HG02840 (cell line): Measurements from ENCODE around the gene PIK3IP1.
"Not testable (repeated sequence)": the region's sequence is repeated elsewhere in the genome, so short reads cannot be mapped to it uniquely, and the experiment has no call there.

ENCODE experiments used
- ATAC-seq: cut with Tn5 transposase; IDR thresholded peaks from one replicate; pipeline ENCODE4 v1.9.1; 2021; ENCODE audit warnings: mild to moderate bottlenecking, moderate library complexity, moderate number of reproducible peaks; ENCODE audit not compliant: unreplicated experiment, low FRiP score

PIK3IP1 gene, protein sequence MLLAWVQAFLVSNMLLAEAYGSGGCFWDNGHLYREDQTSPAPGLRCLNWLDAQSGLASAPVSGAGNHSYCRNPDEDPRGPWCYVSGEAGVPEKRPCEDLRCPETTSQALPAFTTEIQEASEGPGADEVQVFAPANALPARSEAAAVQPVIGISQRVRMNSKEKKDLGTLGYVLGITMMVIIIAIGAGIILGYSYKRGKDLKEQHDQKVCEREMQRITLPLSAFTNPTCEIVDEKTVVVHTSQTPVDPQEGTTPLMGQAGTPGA

GRCh38 chr22:31292236-31292989 is at the start of gene PIK3IP1:
TSS of gene PIK3IP1 (minus strand) at chr22:31292488. CDS start at chr22:31292344, 144 bp downstream.
- ATAC-seq = no peak

DNA sequence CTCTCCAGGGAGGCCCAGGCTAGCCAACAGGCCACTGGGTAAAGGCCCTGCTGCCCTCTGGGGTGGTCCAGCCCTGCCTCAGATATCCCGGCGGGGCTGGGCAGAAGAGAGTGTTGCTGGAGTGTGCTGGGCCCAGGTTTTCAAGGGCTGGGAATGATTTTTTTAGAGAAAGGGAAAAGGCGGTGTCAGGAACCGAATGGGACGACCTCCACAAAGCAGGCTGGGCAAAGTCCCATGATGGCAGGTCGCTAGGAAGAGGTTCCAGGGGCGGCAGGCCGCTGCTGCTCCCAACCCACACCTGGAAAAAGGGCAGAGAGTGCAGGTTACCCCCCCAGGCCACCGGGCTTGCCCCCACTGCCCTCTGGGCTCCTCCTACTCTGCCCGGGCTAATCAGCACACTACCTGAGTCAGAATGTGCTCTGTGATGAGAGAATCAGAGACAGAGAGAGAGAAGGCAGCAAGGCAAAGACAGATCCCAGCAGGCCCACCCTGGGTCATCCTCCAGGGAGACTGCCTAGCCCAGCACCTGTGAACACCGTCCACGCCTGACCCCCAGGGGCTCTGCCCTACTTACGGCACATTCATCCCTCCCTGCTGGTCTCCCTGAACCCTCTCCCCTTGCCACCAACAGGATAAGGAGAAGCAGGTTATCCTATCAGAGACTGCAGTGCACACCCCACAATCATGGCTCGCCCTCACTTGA is 49.2 kb upstream of the PIK3IP1 start:
- no peak for ATAC-seq

- no peak for ATAC-seq
Measured at GRCh38 chr22:31340765-31341247, 48.5 kb upstream of the PIK3IP1 start.

DNA sequence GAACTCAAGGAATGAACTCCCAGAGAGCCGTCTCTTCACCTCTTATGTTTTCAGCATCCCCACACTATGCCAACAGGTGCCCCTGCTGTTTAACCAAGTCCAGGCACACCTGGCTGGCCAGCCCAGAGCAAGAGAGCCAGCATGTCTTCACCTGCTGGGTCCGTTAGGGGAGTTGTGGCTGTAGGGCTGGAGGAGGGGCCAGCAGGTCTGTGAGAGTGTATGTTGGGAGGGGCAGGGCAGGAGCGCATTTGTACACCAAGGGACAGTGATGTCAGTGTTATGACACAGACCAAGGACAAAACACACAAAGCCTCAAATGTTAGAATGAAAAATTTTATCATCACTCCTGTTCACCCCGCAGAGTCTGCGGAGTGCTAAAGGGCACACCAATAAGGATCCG is 48.1 kb upstream of the PIK3IP1 start:
- ATAC-seq = no peak

- no peak for ATAC-seq
Measured at GRCh38 chr22:31339148-31339832, 47.0 kb upstream of the PIK3IP1 start.

- ATAC-seq = no peak
Measured at GRCh38 chr22:31337178-31337577, 44.9 kb upstream of the PIK3IP1 start.

DNA sequence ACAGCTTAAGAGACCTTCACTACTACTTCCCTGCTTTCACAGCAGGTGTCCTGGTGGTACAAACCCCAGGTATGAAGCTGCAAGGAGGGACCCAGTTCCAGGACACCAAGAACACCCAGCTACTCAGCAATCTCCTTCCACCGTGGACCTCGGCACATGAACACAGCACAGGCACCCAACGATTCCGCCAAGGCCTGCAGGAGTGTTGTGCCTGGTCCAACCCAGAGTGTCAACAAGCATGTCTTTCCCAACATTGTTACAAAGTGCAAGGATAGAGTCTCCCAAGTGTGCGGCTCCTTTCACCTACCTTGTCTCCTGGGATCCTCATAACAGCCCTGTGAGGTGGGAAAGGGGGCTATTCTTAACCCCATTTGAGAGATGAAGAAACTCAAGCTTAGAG is 42.0 kb upstream of the PIK3IP1 start:
- ATAC-seq = no peak

DNA sequence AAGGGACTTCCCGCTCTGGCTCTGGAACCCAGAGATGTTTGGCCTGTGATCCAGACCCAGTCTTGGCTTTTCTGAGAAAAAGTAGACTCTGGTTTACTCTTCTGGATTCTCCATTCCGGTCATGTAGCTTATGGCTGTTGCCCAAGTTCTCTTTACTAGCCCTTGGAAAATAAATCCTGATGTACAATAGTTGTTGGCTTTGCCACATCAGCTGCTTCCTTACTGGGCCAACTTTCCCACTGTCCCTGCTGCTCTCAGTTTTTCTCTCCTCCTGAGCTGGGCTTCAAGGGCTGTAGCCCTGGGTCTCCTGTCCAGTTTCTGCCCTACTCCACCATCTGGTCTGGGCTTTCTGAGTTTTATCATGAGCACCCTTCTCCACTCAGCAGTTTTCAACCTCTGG is 41.4 kb upstream of the PIK3IP1 start:
- ATAC-seq = no peak

DNA sequence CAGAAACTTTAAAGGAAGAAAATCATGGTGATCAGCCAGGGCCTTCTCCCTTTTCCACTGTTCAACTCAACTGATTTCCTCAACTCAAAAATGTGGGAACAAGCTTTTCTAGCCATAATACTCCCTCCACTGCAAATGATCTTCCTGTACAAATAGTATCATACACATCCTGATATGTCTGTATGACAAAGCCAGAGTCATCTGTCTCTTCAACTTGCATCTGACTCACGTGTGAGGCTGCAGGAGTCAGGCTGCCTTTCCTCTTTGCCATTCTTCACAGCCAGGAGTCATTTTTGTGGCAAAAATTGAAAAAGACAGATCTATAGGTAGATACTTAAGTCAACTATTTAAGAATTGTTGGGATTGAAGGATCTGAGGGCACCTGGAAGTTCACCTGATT is 40.6 kb upstream of the PIK3IP1 start:
- no peak for ATAC-seq

GRCh38 chr22:31332010-31332409 is 39.7 kb upstream of the PIK3IP1 start:
- ATAC-seq = no peak

DNA sequence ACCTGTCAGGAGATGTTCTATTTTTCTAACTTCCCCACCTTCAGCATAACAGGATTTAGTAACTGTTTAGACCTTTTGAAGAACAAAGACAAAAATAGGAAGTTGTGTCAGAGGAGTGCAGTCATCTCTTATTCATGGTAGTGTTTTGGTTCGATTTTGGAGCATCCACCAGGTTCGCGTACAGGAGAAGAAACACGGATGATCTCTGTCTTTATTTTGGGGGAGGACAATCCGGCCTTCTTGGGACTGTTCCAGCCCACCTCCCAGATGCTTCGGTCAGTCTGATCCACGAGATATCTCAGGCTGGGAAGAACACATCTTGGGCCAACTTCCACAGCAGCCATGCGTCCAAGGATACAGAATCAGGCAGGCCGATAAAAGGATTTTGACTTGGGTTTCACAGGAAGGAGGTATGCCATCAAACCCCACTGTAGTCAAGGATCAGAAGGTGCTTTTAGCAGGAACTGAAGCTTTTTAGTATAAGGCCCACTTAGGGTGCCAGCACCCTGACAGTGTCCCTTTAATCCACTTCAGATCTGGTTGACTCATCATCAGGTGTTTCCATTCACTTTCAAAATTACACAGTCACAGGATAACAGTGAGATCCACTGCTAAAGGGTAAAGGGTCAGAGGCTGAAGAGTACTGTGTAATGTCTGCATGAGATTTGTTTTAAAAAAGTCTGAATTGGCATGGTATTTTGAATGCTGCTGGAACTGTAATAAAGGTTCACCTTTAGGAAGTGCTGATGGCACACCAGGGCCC is 37.3 kb upstream of the PIK3IP1 start:
- no peak for ATAC-seq

DNA sequence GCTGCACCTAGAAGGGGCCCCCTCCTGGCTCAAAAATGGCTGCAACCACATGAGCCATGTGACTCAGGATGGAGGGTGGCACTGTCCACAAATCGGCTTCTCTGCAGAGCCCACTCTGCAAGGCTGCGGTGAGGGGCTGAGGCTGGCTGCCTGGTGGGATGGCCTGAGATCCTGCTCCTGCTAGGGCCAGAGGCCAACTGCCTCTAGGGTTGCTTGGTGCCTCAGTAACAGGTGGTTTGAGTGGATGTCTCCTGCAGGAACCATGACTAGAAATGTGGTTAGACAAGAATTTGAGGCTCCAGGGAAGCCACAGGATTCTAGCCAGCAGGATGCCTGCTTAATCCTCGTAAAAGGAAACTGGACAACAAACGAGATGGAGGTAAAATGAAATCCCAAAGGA is 36.7 kb upstream of the PIK3IP1 start:
- no peak for ATAC-seq

- no peak for ATAC-seq
Measured at GRCh38 chr22:31328544-31328960, 36.3 kb upstream of the PIK3IP1 start.

- no peak for ATAC-seq
Measured at GRCh38 chr22:31327806-31328543, 35.7 kb upstream of the PIK3IP1 start.

DNA sequence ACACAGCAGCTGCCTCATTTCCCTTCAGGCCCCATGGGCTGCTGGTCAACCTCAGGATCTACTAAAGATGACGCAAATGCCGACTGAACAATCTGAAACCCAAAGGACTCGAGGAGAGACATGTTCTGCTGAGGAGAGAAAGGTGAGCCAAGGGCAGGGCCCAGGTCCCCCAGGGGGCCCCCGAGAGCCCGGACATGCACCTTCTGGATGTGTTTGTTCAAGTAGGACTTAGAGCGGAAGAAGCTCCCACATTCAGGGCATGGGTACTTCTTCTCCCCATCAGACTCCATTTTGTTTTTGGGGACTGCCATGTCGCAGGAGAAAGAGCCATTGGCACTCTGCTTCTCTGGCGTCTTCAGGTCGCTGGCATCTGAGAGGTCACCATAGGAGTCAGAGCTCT is 34.6 kb upstream of the PIK3IP1 start:
- no peak for ATAC-seq

- no peak for ATAC-seq
Measured at GRCh38 chr22:31323578-31324550, 31.6 kb upstream of the PIK3IP1 start.

DNA sequence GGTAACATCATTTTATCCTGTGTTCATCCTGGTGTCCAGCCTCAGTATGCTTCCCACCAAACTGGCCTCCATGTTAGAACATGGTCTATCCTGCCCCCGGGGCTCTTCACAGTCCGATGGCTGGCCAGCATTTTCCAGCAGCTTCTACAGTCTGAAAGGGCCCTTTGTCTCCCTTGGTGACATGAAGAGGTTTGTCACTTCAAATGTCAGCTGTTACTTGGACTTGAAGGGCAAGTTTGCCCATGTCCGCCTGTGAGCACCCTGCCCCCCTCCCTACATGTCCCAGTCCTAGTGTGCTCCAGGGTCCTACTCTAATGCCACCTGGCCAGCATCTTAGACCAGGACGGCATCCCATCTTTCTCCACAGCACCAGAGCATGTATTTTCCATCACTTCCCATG is 29.1 kb upstream of the PIK3IP1 start:
- no peak for ATAC-seq

- not testable (repeated sequence) for ATAC-seq
Measured at GRCh38 chr22:31314220-31314619, 21.9 kb upstream of the PIK3IP1 start.
